ENCODE measurements around the gene GLG1. TPM values are rescaled to one million over a fixed set of nuclear protein-coding genes. Genes with fewer than 3 reads are reported as not detected.

The GLG1 gene
- total RNA-seq, 1 experiment from 2014 or later: 487 TPM

- H3K9me3 ChIP-seq (ENCODE audit: low read depth, low read length, poor library complexity, severe bottlenecking): no peaks in the 10 kb centered on the region
- intact Hi-C loops (cut with micrococcal nuclease; ENCODE audit: unreplicated experiment): no loop called here
- H3K4me1 ChIP-seq (ENCODE audit: insufficient read depth, low read length, poor library complexity, severe bottlenecking): no peaks in the 10 kb centered on the region
- H3K36me3 ChIP-seq (ENCODE audit: insufficient read depth, low read length, poor library complexity, severe bottlenecking): peaks cover 98% of the 10 kb centered on the region
- BruUV-seq (replicated peaks): no TSS peak
- H3K27ac ChIP-seq (ENCODE audit: low read depth, low read length, poor library complexity, severe bottlenecking): peak overlapping the region; percentile 41
- no peak overlapping the region for H3K4me3 ChIP-seq (ENCODE audit: low read depth, low read length, poor library complexity, severe bottlenecking)
- POLR2A ChIA-PET (ENCODE audit: low non-redundant PET): no interaction called here
- CTCF ChIA-PET: no interaction called here
- TF ChIP-seq CTCF (conservative IDR thresholded peaks at IDR 0.05; ENCODE audit: low read depth, low read length) (no peak), EZH2 (IDR thresholded peaks at IDR 0.05; ENCODE audit: borderline replicate concordance, low read depth, low read length, poor library complexity, severe bottlenecking) (no peak)
- no peak for DNase-seq (ENCODE audit: low spot score)
- H3K27me3 ChIP-seq (replicated peaks; ENCODE audit: insufficient read depth, low read depth, low read length, poor library complexity): no peaks in the 10 kb centered on the region
Measured at GRCh38 chr16:74450967-74451760, 155.8 kb downstream of the GLG1 start.

- POLR2A ChIA-PET (ENCODE audit: low non-redundant PET): no interaction called here
- Histone ChIP-seq H3K9me3 (ENCODE audit: low read depth, low read length, poor library complexity, severe bottlenecking) (no peaks in the 10 kb centered on the region), H3K27ac (ENCODE audit: low read depth, low read length, poor library complexity, severe bottlenecking) (peak overlapping the region; percentile 22), H3K27me3 (replicated peaks; ENCODE audit: insufficient read depth, low read depth, low read length, poor library complexity) (no peaks in the 10 kb centered on the region), H3K36me3 (ENCODE audit: insufficient read depth, low read length, poor library complexity, severe bottlenecking) (peaks cover 94% of the 10 kb centered on the region), H3K4me1 (ENCODE audit: insufficient read depth, low read length, poor library complexity, severe bottlenecking) (no peaks in the 10 kb centered on the region), H3K4me3 (ENCODE audit: low read depth, low read length, poor library complexity, severe bottlenecking) (no peak overlapping the region)
- intact Hi-C loops (cut with micrococcal nuclease; ENCODE audit: unreplicated experiment): no loop called here
- no TSS peak for BruUV-seq (replicated peaks)
- CTCF ChIA-PET: interaction anchor here (1.0 kb wide), 1 partner anchor 10 kb away, joined by 5 read pairs; no protein-coding TSS in a partner anchor
- no peak for TF ChIP-seq CTCF (conservative IDR thresholded peaks at IDR 0.05; ENCODE audit: low read depth, low read length)
- TF ChIP-seq EZH2 (IDR thresholded peaks at IDR 0.05; ENCODE audit: borderline replicate concordance, low read depth, low read length, poor library complexity, severe bottlenecking): no peak
- DNase-seq (ENCODE audit: low spot score): no peak
Measured at GRCh38 chr16:74450236-74450635, 156.7 kb downstream of the GLG1 start.

GRCh38 chr16:74449470-74449869, 157.4 kb downstream of the GLG1 start:
- no peak for TF ChIP-seq CTCF (conservative IDR thresholded peaks at IDR 0.05; ENCODE audit: low read depth, low read length)
- no peak for TF ChIP-seq EZH2 (IDR thresholded peaks at IDR 0.05; ENCODE audit: borderline replicate concordance, low read depth, low read length, poor library complexity, severe bottlenecking)
- no peaks in the 10 kb centered on the region for H3K9me3 ChIP-seq (ENCODE audit: low read depth, low read length, poor library complexity, severe bottlenecking)
- BruUV-seq (replicated peaks): no TSS peak
- no peaks in the 10 kb centered on the region for H3K4me1 ChIP-seq (ENCODE audit: insufficient read depth, low read length, poor library complexity, severe bottlenecking)
- H3K4me3 ChIP-seq (ENCODE audit: low read depth, low read length, poor library complexity, severe bottlenecking): no peak overlapping the region
- peaks cover 87% of the 10 kb centered on the region for H3K36me3 ChIP-seq (ENCODE audit: insufficient read depth, low read length, poor library complexity, severe bottlenecking)
- ChIA-PET CTCF (interaction anchor here (1.0 kb wide), 1 partner anchor 9 kb away, joined by 5 read pairs; no protein-coding TSS in a partner anchor), POLR2A (ENCODE audit: low non-redundant PET) (no interaction called here)
- DNase-seq (ENCODE audit: low spot score): no peak
- intact Hi-C loops (cut with micrococcal nuclease; ENCODE audit: unreplicated experiment): no loop called here
- H3K27me3 ChIP-seq (replicated peaks; ENCODE audit: insufficient read depth, low read depth, low read length, poor library complexity): no peaks in the 10 kb centered on the region
- peak overlapping the region; percentile 22 for H3K27ac ChIP-seq (ENCODE audit: low read depth, low read length, poor library complexity, severe bottlenecking)

All from A673 (cell line).